ENCODE results near the gene BHMT2.

Gene BHMT2

GRCh38 chr5:79074641-79075040, 5.1 kb downstream of the BHMT2 start:
- DNase-seq, result no peak

- no peak for DNase-seq
Observed at GRCh38 chr5:79075646-79076426, 6.3 kb downstream of the BHMT2 start.

DNA sequence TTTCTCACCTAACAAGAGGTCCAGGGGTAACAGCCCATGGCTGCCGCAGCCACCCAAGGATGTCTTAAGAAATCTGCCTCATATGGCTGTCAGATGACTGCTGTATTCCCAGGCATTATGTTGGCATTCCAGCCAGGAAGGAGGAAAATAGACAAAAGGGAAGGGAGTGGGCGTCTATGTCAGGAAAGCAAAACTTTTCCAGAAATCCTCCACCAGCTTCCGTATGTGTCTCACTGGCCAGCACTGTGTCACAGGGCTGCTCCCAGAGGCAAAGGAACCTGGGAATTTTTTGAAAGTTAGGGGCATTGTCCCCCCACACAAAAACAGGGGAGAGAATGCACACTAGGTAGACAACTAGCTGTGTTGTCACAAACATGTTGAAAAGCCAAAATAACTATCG, 7.3 kb downstream of the BHMT2 start:
- DNase-seq, result no peak

- DNase-seq, result no peak
Observed at GRCh38 chr5:79077680-79078365, 8.3 kb downstream of the BHMT2 start.

- no peak for DNase-seq
Observed at GRCh38 chr5:79080804-79081203, 11.2 kb downstream of the BHMT2 start.

DNA sequence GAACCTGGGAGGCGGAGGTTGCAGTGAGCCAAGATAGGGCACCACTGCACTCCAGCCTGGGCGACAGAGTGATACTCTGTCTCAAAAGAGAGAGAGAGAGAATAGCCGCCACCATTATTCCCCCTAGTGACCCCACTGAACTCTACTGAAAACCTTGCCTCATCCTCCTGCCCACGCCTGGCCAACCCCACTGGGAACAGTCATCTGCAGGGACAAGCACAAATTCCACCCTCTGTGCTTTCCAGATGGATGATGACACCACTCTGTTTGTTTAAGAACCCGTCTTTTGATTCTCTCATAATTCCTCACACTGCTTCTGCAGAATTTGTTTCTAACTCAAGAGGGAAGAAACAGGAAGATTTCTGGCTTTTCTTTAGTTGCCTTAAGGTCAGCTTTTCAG, 12.2 kb downstream of the BHMT2 start:
- no peak for DNase-seq

DNA sequence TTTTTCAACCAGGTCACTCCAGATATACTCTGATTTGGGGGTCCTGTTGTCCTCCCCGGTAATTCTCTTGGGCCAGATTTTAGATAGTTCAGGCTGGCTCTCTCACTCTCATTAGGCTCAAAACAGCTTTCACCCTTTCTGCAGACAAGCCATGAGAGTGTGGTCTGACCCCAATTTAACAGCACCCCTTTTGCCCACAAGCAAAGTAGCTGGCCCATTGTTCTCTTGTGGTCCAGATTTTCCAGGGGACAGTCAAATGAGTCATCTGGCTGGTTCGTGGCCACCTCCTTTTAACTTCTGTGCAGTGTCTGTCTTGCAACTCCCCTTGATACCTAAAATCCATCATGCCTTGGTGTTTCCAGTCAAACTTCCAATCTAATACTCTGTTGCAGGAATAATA, 16.5 kb downstream of the BHMT2 start:
- DNase-seq, result no peak

DNA sequence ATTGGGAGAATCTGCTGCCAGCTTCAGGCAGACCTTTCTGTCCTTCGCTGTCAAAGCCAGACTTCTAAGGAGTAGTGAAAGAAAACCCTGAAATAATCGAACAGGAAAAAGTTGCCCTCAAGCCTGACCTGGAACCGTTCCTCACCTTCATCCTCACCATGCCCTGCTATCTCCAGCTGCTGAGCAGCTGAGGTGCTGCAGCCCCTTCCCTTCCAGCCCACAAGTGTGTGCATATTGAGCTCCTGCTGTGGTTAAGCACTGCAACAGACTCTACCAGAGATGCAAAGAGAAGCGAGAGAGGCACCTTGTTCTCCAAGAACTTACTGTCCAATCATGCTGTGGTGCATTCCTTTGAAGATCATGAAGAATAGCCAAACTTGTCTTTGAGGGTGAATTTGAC, 18.9 kb downstream of the BHMT2 start:
- DNase-seq, result no peak

GRCh38 chr5:79091064-79091463, 21.5 kb downstream of the BHMT2 start:
- DNase-seq, result no peak

DNA sequence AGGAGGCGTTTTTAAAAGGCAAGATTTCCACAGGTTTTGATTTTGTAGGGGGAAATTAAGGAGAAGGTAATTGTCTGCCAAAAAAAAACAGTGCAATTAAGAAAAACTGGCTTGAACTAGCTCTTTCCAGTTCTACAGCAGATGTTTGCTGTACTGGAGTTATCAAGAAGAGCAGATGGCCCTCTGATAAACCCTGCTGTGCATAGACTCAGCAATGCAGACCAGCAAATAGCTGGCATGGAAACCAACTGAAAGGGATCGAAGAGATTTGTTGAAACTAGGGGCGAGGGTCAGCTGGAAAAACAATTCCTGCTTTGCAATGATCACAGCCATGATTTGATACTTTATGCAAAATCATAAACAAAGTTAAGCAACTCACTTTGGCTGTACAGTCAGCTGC, 24.2 kb downstream of the BHMT2 start:
- DNase-seq, result no peak

DNA sequence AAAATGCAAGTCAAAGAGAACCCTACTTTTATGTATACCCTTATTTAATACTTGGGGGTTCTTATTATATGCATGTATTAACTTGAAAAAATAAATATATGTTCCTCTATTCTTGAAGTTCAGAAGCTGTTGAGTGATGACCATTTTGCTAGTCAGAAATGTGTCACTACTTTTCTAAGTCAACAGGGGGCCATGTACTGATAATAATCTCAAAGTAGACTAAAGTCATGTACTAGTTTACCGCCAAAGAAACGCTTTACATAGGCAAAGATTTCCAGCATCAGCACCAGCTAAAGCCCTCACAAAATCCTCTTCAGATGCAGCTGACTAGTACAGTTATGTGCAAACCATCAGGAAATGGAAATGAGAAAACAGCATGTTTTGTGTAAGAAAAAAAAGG, 36.3 kb downstream of the BHMT2 start:
- no peak for DNase-seq

- DNase-seq, result peak; percentile 84 to 91
Observed at GRCh38 chr5:79107020-79107796, 37.6 kb downstream of the BHMT2 start.

DNA sequence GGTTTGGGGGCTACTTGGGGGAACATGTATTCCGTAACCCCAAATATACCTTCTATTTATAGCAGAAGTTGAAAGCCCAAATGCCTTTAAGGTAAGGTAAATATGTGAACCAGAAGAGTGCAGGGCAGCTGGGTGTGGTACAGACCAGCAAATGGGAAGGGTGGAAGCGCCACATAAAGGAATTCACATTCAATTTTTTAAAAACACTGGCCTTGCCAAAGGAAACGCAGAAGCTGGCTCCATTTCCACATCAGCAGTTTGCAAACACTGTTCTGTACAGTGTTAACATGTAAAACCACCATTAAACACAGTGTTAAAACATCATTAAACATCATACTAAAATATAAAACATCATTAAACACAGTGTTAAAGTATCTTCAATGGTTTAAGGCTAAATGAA, 38.5 kb downstream of the BHMT2 start:
- DNase-seq, result no peak

- no peak for DNase-seq
Observed at GRCh38 chr5:79108792-79109191, 39.2 kb downstream of the BHMT2 start.

DNA sequence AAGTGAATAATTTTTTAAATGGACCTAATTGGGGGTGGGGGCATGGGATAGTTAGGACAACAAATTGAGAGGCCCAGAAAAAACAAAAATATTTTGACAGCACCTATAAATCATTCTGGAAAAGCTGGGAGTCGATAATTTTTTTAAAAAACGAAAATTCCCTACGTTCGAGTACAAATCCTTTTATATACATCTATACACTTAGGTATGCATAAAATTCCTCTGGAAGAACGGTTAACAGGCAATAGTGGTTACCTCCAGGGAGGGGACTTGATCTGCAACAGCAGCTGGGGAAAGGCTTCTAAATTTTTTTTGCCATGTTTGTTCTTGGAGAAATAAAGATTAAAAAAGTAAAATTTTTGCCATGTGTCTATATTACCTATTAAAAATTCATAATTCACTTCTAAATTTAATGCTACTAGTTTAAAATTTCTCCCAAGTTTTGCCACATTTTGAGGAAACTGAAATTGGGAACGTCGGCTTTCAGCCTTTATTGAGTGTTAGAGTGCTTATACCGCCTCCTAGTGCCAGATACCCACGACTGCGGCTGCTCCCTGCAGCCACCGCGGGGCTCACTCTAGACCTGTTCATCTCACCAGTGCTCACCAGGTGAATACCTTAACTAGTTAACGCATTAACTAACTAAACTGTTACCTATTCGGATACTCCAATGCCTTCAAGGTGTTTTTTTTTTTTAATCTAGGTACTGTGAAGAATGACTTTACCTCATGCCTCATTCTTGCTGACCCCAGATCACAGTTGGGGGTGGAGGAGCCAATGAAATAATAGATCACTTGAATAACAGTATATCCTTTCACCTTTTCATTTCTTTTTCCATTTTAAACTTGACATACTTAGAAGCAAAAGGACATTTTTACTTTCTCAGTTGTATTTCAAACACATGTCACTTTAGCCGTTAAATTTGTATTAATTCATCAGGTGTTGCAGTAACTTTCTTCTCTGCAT, 40.2 kb downstream of the BHMT2 start:
- peak; percentile 8 to 10 for DNase-seq

GRCh38 chr5:79111387-79111959, 41.9 kb downstream of the BHMT2 start, which contains the start of gene BHMT:
Gene BHMT (plus strand): TSS chr5:79111809. CDS start chr5:79111886, 77 bp downstream.
- no peak for DNase-seq

DNA sequence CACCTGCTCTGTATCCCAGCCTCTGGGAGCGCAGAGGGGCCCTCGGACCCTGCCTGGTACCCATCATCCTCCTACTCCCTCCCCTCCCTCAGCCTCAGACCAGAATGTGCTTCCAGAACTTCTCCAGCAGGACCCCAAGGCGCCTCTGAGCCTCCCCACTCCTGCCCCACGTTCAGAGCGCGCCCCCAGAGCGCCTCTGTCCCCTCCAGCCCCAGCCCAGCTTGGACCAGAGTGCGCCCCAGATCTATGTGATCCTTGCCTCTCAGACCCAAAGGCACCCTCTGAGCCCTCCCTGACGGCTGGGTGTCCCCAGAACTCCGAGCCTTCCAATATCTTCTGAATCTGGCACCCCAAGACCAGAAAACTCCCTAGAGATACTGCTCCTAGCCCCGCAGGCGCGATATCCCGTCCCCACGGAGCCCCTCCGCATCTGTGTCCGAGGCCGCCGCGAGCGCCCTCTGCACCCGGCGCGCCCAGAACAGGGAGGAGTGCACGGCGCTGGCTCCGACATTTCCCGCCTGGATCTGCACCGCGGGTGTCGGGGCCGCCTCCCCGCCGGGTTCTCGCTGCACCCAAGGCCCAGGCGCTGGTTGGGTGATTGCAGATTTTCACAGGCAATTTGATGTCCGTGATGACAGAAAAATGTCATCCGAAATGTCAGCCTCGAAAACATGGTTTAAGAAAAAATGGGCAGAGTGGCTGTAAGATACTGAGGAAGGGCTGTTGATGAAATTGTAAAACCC, 42.6 kb downstream of the BHMT2 start:
- no peak for DNase-seq

DNA sequence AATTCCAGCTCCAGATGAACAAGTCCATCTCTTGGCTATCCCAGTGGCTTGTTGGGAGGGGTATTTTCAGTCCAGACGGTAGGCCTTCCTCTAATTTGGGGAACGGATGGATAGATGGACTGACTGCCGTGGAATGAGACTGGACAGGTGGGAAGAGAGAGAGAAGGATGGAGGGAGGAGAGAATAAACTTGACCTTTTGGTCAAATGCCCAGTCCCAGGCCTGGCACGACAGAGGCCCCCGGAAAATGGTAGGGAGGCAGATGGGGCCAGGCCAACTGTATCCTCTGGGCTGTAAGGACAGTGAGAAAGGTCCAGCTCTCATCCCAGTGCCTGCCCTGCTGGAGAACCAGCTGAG, 43.1 kb downstream of the BHMT2 start:
- DNase-seq, result no peak

- DNase-seq, result no peak
Observed at GRCh38 chr5:79119486-79119885, 49.9 kb downstream of the BHMT2 start.

DNA sequence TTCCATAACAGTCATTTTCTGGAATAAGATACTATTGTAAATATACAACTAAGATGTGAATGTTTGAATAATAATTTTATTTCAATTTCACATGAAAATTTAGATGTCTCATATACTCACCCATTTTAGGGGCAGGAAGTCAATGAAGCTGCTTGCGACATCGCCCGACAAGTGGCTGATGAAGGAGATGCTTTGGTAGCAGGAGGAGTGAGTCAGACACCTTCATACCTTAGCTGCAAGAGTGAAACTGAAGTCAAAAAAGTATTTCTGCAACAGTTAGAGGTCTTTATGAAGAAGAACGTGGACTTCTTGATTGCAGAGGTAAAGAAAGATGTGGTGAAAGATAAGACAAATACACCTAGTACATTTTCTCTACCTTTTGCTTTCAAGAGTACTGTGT, 50.7 kb downstream of the BHMT2 start:
- no peak for DNase-seq

DNA sequence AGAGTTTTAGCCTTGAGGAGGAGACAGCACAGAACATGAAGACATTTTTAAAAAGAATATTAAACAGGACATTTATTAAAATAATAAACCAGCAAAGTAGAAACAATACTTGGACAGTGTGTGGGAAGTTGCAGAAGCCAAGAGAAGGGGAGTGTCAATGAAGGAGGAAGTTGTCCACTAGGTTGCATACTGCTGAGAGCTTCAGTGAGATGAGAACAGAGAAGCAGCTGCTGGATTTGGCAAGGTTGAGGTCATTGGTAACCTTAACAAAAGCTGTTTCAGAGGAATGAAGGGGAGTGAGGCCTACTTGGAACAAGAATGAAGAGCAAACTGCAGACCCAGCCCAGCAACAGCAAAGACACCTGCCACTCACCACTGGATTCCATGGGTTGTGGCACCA, 53.4 kb downstream of the BHMT2 start:
- DNase-seq, result peak; percentile 71 to 79

DNA sequence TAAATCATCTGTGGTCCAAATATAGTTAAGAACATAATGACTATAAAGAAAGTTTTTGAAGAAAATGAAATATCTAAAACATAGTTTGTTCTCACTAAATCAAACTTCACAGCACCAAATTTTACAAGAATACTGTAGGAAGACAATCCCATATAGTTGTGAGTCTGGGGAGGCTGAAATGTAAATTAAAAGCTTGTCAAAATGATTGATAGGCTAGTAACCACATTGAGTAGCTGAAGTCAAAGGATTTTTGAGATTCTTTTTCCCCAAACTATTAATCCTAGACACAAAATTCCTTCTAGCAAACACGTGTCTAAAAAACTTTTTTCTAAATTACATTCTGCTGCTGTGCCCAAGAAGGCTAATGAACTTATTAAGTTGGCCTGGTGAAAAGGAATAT, 55.0 kb downstream of the BHMT2 start:
- no peak for DNase-seq
